IPS-11a (cell line): ENCODE measurements around the gene GPANK1.
"Not testable (repeated sequence)": the region's sequence is repeated elsewhere in the genome, so short reads cannot be mapped to it uniquely, and the experiment has no call there.

Experiments used
- H3K4me3 ChIP-seq: one replicate; pipeline ENCODE4 v1.5.1; 2013; ENCODE audit warnings: low read depth, low read length, control low read depth

The GPANK1 gene

GRCh38 chr6:31664790-31665500 lies at the start of gene GPANK1:
Gene GPANK1, minus strand, starts transcription at chr6:31664997. Its CDS starts 519 bp downstream, at chr6:31664478.
- peak within 1 kb of the TSS; percentile 94 for H3K4me3 ChIP-seq

- H3K4me3 ChIP-seq, result no peak overlapping the region
Measured at GRCh38 chr6:31713991-31714684, 49.3 kb upstream of the GPANK1 start.

GRCh38 chr6:31713465-31713864 lies 48.7 kb upstream of the GPANK1 start:
- no peak overlapping the region for H3K4me3 ChIP-seq

GRCh38 chr6:31712296-31712695 lies 47.5 kb upstream of the GPANK1 start:
- H3K4me3 ChIP-seq, result no peak overlapping the region

- H3K4me3 ChIP-seq, result no peak overlapping the region
Measured at GRCh38 chr6:31711233-31711632, 46.4 kb upstream of the GPANK1 start.

- H3K4me3 ChIP-seq, result no peak overlapping the region
Measured at GRCh38 chr6:31710523-31711219, 45.9 kb upstream of the GPANK1 start.

- not testable (repeated sequence) for H3K4me3 ChIP-seq
Measured at GRCh38 chr6:31709157-31709556, 44.4 kb upstream of the GPANK1 start.

GRCh38 chr6:31708224-31708623 lies 43.4 kb upstream of the GPANK1 start:
- H3K4me3 ChIP-seq, result no peak overlapping the region

GRCh38 chr6:31707701-31708100 lies 42.9 kb upstream of the GPANK1 start:
- no peak overlapping the region for H3K4me3 ChIP-seq

- H3K4me3 ChIP-seq, result no peak within 1 kb of the TSS
Measured at GRCh38 chr6:31706599-31706998, 41.8 kb upstream of the GPANK1 start, which contains the start of gene LY6G6F. Gene LY6G6F, plus strand, starts transcription at chr6:31706866. Its CDS starts 41 bp downstream, at chr6:31706907.

- no peak overlapping the region for H3K4me3 ChIP-seq
Measured at GRCh38 chr6:31705931-31706330, 41.1 kb upstream of the GPANK1 start.

- H3K4me3 ChIP-seq, result peak within 1 kb of the TSS; percentile 71
Measured at GRCh38 chr6:31702819-31703716, 38.3 kb upstream of the GPANK1 start, which contains the start of gene ABHD16A. Gene ABHD16A, minus strand, starts transcription at chr6:31703324. Its CDS starts 43 bp downstream, at chr6:31703281.

- H3K4me3 ChIP-seq, result peak overlapping the region; percentile 71
Measured at GRCh38 chr6:31702405-31702818, 37.6 kb upstream of the GPANK1 start.

- peak overlapping the region; percentile 71 for H3K4me3 ChIP-seq
Measured at GRCh38 chr6:31701666-31702404, 37.0 kb upstream of the GPANK1 start.

- H3K4me3 ChIP-seq, result no peak overlapping the region
Measured at GRCh38 chr6:31700740-31701401, 36.1 kb upstream of the GPANK1 start.

- H3K4me3 ChIP-seq, result no peak overlapping the region
Measured at GRCh38 chr6:31697555-31697954, 32.8 kb upstream of the GPANK1 start.

GRCh38 chr6:31693535-31693934 lies 28.7 kb upstream of the GPANK1 start:
- no peak overlapping the region for H3K4me3 ChIP-seq

- no peak overlapping the region for H3K4me3 ChIP-seq
Measured at GRCh38 chr6:31692886-31693285, 28.1 kb upstream of the GPANK1 start.

- H3K4me3 ChIP-seq, result no peak overlapping the region
Measured at GRCh38 chr6:31692353-31692752, 27.6 kb upstream of the GPANK1 start.
